Kidney capillary endothelial cell (primary cell): ENCODE results near the gene PTPRM.
"Not testable (repeated sequence)": the region's sequence is repeated elsewhere in the genome, so short reads cannot be mapped to it uniquely, and the experiment has no call there.

Experiments used
- DNase-seq: peaks from one replicate; pipeline ENCODE4 v3.0.0-alpha.2; 2018; ENCODE audit warnings: low spot score

Gene PTPRM

GRCh38 chr18:8433771-8434170, 866.7 kb downstream of the PTPRM start:
- DNase-seq: no peak

- DNase-seq: no peak
These were observed 868.3 kb downstream of the PTPRM start for GRCh38 chr18:8435376-8435775.

GRCh38 chr18:8439055-8439454, 871.9 kb downstream of the PTPRM start:
- DNase-seq: no peak

GRCh38 chr18:8443505-8443904, 876.4 kb downstream of the PTPRM start:
- DNase-seq: no peak

- not testable (repeated sequence) for DNase-seq
These were observed 879.8 kb downstream of the PTPRM start for GRCh38 chr18:8446936-8447335.

GRCh38 chr18:8448130-8448529, 881.0 kb downstream of the PTPRM start:
- DNase-seq: peak; percentile 78

GRCh38 chr18:8450013-8450412, 882.9 kb downstream of the PTPRM start:
- no peak for DNase-seq

- no peak for DNase-seq
These were observed 884.0 kb downstream of the PTPRM start for GRCh38 chr18:8450898-8451665.

- no peak for DNase-seq
These were observed 886.4 kb downstream of the PTPRM start for GRCh38 chr18:8453528-8453927.

GRCh38 chr18:8454136-8454535, 887.0 kb downstream of the PTPRM start:
- DNase-seq: no peak

- no peak for DNase-seq
These were observed 888.8 kb downstream of the PTPRM start for GRCh38 chr18:8455661-8456614.
